Measurements from ENCODE around the gene DAZAP2. TPM values are rescaled to one million over a fixed set of nuclear protein-coding genes. Genes with fewer than 3 reads are reported as not detected.

The DAZAP2 gene
- total RNA-seq, 4 donors from 2014 or later, result 213 to 277 (median 235) TPM

- TF ChIP-seq, protein P1, sequence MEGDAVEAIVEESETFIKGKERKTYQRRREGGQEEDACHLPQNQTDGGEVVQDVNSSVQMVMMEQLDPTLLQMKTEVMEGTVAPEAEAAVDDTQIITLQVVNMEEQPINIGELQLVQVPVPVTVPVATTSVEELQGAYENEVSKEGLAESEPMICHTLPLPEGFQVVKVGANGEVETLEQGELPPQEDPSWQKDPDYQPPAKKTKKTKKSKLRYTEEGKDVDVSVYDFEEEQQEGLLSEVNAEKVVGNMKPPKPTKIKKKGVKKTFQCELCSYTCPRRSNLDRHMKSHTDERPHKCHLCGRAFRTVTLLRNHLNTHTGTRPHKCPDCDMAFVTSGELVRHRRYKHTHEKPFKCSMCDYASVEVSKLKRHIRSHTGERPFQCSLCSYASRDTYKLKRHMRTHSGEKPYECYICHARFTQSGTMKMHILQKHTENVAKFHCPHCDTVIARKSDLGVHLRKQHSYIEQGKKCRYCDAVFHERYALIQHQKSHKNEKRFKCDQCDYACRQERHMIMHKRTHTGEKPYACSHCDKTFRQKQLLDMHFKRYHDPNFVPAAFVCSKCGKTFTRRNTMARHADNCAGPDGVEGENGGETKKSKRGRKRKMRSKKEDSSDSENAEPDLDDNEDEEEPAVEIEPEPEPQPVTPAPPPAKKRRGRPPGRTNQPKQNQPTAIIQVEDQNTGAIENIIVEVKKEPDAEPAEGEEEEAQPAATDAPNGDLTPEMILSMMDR (IDR thresholded peaks at IDR 0.05), result no peak
- DNase-seq (ENCODE audit: low spot score), result no peak
- no peak for ATAC-seq (ENCODE audit: low FRiP score)
These were observed 35.9 kb upstream of the DAZAP2 start for GRCh38 chr12:51202718-51203117.

DNA sequence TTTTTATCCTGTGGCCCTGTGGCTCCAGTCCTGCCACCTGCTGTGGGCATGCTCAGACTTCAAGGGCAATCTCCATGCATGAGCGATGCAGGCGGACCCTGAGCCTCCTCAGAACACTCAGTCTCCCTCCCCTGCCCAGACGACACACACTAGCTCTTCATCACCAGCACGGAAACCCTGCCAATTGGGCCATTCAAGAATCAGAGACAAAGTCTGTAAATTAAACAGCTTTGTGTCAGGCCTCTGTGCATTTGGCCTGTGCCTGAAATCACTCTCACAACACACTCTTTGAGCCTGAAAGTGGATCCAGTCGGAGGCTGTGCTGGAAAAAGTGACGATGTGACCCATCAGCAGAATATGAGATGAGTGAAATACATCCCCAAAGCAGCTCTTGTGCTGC lies 33.3 kb upstream of the DAZAP2 start:
- TF ChIP-seq, protein P1 (IDR thresholded peaks at IDR 0.05), result no peak
- ATAC-seq (ENCODE audit: low FRiP score), result no peak
- no peak for DNase-seq (ENCODE audit: low spot score)

GRCh38 chr12:51208016-51208660 lies 30.5 kb upstream of the DAZAP2 start:
- ATAC-seq (ENCODE audit: low FRiP score), result no peak
- DNase-seq (ENCODE audit: low spot score), result no peak

DNA sequence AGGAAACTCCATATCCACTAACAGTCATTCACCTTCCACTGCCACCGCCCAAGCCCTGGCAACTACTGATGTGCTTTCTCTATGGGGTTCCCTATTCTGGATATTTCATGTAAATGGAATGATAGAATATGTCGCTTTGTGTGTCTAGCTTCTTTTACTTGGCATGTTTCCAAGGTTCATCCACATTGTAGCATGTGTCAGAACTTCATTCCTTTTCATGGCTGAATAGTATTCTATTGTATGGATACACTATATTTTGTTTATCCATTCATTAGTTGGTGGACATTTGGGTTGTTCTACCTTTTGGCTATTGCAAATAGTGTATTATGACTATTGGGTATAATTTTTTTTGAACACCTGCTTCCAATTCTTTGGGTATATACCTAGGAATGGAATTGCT lies 29.4 kb upstream of the DAZAP2 start:
- DNase-seq (ENCODE audit: low spot score) (no peak), ATAC-seq (ENCODE audit: low FRiP score) (no peak)
- TF ChIP-seq, protein P1 (IDR thresholded peaks at IDR 0.05), result no peak

More at GRCh38 chr12:51208016-51208660, 30.5 kb upstream of the DAZAP2 start:
- TF ChIP-seq, protein P1 (IDR thresholded peaks at IDR 0.05), result no peak

DNA sequence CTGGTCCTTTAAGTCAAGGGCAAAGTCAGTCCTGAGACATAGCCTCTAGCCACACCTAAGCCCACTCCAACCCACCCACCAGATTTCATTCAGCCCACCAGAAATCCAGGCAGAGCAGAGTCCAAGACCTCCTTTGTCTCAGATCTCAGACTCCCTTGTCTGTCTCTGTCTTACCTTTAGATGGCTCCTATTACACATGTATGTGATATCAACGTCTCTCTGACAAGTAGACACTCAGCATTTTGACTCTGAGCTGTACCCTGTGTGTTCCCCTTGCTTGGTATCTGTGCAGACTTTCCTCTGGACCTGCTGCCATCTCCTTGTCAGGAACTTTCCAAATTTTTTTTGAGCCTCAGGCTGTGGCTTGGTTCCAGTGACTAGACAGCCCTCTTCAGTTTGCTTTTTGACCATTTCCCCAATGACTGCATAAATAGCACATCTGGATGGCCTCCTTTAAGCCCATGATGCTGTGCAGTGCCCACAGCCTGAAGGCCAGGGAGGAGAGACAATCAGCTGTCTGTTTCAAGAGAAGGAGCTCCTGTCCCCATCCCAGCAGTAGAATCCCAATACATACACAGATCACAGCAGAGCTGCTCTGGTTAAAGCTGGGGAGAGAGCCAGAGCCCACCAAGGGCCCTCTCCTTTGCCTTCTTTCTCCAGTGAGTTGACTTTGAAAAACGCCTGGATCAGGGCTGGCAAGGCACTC lies 27.8 kb upstream of the DAZAP2 start:
- TF ChIP-seq, protein P1 (IDR thresholded peaks at IDR 0.05), result no peak
- ATAC-seq (ENCODE audit: low FRiP score), result no peak
- DNase-seq (ENCODE audit: low spot score), result no peak

- TF ChIP-seq, protein P1 (IDR thresholded peaks at IDR 0.05), result no peak
- DNase-seq (ENCODE audit: low spot score) (no peak), ATAC-seq (ENCODE audit: low FRiP score) (no peak)
These were observed 23.7 kb upstream of the DAZAP2 start for GRCh38 chr12:51214895-51215294.

GRCh38 chr12:51216642-51217041 lies 22.0 kb upstream of the DAZAP2 start:
- TF ChIP-seq, protein P1 (IDR thresholded peaks at IDR 0.05), result no peak
- DNase-seq (ENCODE audit: low spot score) (no peak), ATAC-seq (ENCODE audit: low FRiP score) (no peak)
